GM12878 (cell line): ENCODE measurements around the gene NBEA. TPM values are rescaled to one million over a fixed set of nuclear protein-coding genes. Genes with fewer than 3 reads are reported as not detected.

Experiments used
- ATAC-seq: fragments of 200-7000 bp; cut with Tn5 transposase; 3 replicates; pipeline ENCODE4 v1.9.1; 2020; ENCODE audit warnings: mild to moderate bottlenecking, moderate library complexity
- BruUV-seq: library from RNA; stranded (reverse); fragments of 400-500 nt; replicated peaks from 2 replicates; lab custom pipeline; 2021; lab: Mats Ljungman, UMichigan
- CTCF ChIA-PET: fragments of 300-600 bp; sonication (Branson Sonifier 250); formaldehyde crosslinking; extraction: SDS; loops from one replicate; lab custom pipeline; 2021; ENCODE audit warnings: inconsistent platforms; lab: Yijun Ruan, JAX
- POLR2A ChIA-PET: fragments of 350-600 bp; formaldehyde crosslinking; extraction: SDS; loops from one replicate; lab custom pipeline; 2021; ENCODE audit warnings: inconsistent platforms; lab: Charles Lee
- RAD21 ChIA-PET: fragments of 300-600 bp; sonication (Branson Sonifier 250); formaldehyde crosslinking; loops from one replicate; lab custom pipeline; 2023; ENCODE audit warnings: antibody characterized with exemption; ENCODE audit not compliant: unreplicated experiment; lab: Charles Lee
- SMC1A ChIA-PET: fragments of 300-600 bp; sonication (Branson Sonifier 250); formaldehyde crosslinking; loops from one replicate; lab custom pipeline; 2023; ENCODE audit not compliant: unreplicated experiment, uncharacterized antibody; lab: Charles Lee
- DNase-seq: peaks from one replicate; pipeline ENCODE4 v3.0.0-alpha.2; 2011; ENCODE audit warnings: low read depth, low spot score
- FAIRE-seq: peaks from 3 replicates; lab custom pipeline; 2011; peaks lifted over from hg19 to GRCh38; lab: Jason Lieb, UNC
- H2AFZ ChIP-seq: 2 replicates; pipeline ENCODE4 v1.6.0; 2011; ENCODE audit warnings: low read depth, low read length, control low read depth; ENCODE audit not compliant: control insufficient read depth
- H3K27ac ChIP-seq: 2 replicates; pipeline ENCODE4 v1.5.1; 2011; ENCODE audit warnings: control low read depth; ENCODE audit not compliant: control insufficient read depth, insufficient read depth
- H3K27me3 ChIP-seq, 2 experiments: replicated peaks in 1 of 2; 2 replicates each; pipeline versions ENCODE4 v1.6.0 to v1.6.1; 2011; ENCODE audit warnings: low read length in 1 of 2; ENCODE audit not compliant: control insufficient read depth in 2 of 2, insufficient read depth in 2 of 2
- H3K36me3 ChIP-seq, 2 experiments: 2 replicates each; pipeline ENCODE4 v1.5.1; 2011; ENCODE audit warnings: low read length in 1 of 2; ENCODE audit not compliant: control insufficient read depth in 2 of 2, insufficient read depth in 2 of 2
- H3K4me1 ChIP-seq: 2 replicates; pipeline ENCODE4 v1.6.1; 2011; ENCODE audit warnings: mild to moderate bottlenecking, low read length, moderate library complexity, mixed read lengths; ENCODE audit not compliant: control insufficient read depth, insufficient read depth
- H3K4me2 ChIP-seq: 2 replicates; pipeline ENCODE4 v1.6.0; 2011; ENCODE audit warnings: control low read depth; ENCODE audit not compliant: control insufficient read depth, insufficient read depth
- H3K4me3 ChIP-seq: fragments of 200-600 bp; sonication (generic); 2 replicates; pipeline ENCODE4 v1.5.1; 2016
- H3K79me2 ChIP-seq: 2 replicates; pipeline ENCODE4 v1.6.0; 2011; ENCODE audit warnings: low read length; ENCODE audit not compliant: control insufficient read depth, insufficient read depth
- H3K9ac ChIP-seq: 2 replicates; pipeline ENCODE4 v1.8.0; 2011; ENCODE audit warnings: low read length, control low read depth, mixed read lengths; ENCODE audit not compliant: control insufficient read depth, insufficient read depth
- H3K9me3 ChIP-seq: replicated peaks from 3 replicates; pipeline ENCODE4 v1.5.1; 2011; ENCODE audit warnings: mild to moderate bottlenecking, low read length; ENCODE audit not compliant: control insufficient read depth, insufficient read depth
- H4K20me1 ChIP-seq: 2 replicates; pipeline ENCODE4 v1.6.0; 2011; ENCODE audit not compliant: control insufficient read depth, insufficient read depth
- CHD1 ChIP-seq: IDR thresholded peaks from 2 replicates; pipeline ENCODE4 v1.6.1; 2012; ENCODE audit warnings: low read depth, low read length, improper control_type of control experiment
- CREB1 ChIP-seq: IDR thresholded peaks from 2 replicates; pipeline ENCODE4 v1.6.1; 2012; ENCODE audit warnings: low read depth, mild to moderate bottlenecking, inconsistent platforms
- NR2C1 ChIP-seq: fragments of 450-650 bp; IDR thresholded peaks from 2 replicates; pipeline ENCODE4 v1.6.1; 2017; ENCODE audit warnings: antibody characterized with exemption, mild to moderate bottlenecking, moderate library complexity
- PAX8 ChIP-seq: fragments of 450-650 bp; IDR thresholded peaks from 2 replicates; pipeline ENCODE4 v1.6.1; 2017; ENCODE audit warnings: mild to moderate bottlenecking, moderate library complexity
- RAD21 ChIP-seq: IDR thresholded peaks from 2 replicates; pipeline ENCODE4 v1.6.1; 2011; ENCODE audit warnings: mild to moderate bottlenecking, low read depth, low read length, moderate library complexity; ENCODE audit not compliant: insufficient read depth
- RUNX3 ChIP-seq: IDR thresholded peaks from 2 replicates; pipeline ENCODE4 v1.6.1; 2012; ENCODE audit warnings: low read length, inconsistent platforms
- SMC3 ChIP-seq: IDR thresholded peaks from 2 replicates; pipeline ENCODE4 v1.6.1; 2011; ENCODE audit warnings: low read length, improper control_type of control experiment, borderline replicate concordance
- SUPT20H ChIP-seq: IDR thresholded peaks from 2 replicates; pipeline ENCODE4 v1.6.1; 2011; ENCODE audit warnings: low read depth, mild to moderate bottlenecking, low read length, moderate library complexity, borderline replicate concordance; ENCODE audit not compliant: control insufficient read depth
- ZNF24 ChIP-seq: fragments of 450-650 bp; IDR thresholded peaks from 2 replicates; pipeline ENCODE4 v1.6.1; 2017; ENCODE audit warnings: antibody characterized with exemption, mild to moderate bottlenecking
- in situ Hi-C: fragments of 300-500 bp; cut with MboI; formaldehyde crosslinking; loops from 9 replicates; pipeline ENCODE4 v1.14.3; 2018; ENCODE audit warnings: mixed read lengths
- intact Hi-C: fragments of 100-400 bp; cut with micrococcal nuclease; formaldehyde crosslinking; loops from one replicate; pipeline ENCODE4 v1.14.2; 2022; ENCODE audit not compliant: unreplicated experiment
- polyA plus RNA-seq, 11 experiments: library from polyadenylated mRNA; depleted of rRNA in 4 of 11; unstranded in 6 of 11; stranded (reverse) in 5 of 11; fragments of >200 nt; fragmentation: Nextera tagmentation in 4 of 11; fragmentation: Illumina TruSeq in 1 of 11; extraction: Ambion mirVana in 4 of 11; extraction: Trizol in 1 of 11; gene quantifications; 1 replicate in 1 of 11; 2 replicates in 10 of 11; pipeline versions ENCODE4 v1.2.1 to v1.2.3, GENCODE V29; 2011 to 2016; ENCODE audit warnings: inconsistent platforms in 2 of 11, missing spikeins in 2 of 11, low read depth in 1 of 11
- total RNA-seq, 4 experiments: library from RNA; depleted of rRNA in 3 of 4; stranded (reverse); fragments of >200 nt in 3 of 4; fragmentation: Illumina TruSeq in 1 of 4; extraction: Trizol in 1 of 4; gene quantifications; 2 replicates each; pipeline versions ENCODE4 v1.2.1 to v1.2.3, GENCODE V29; 2013 to 2021
- TF ChIP-seq, protein P1 (sequence below): fragments of 450-650 bp; IDR thresholded peaks from 2 replicates; pipeline ENCODE4 v1.6.1; 2017; ENCODE audit warnings: low read depth, mild to moderate bottlenecking, moderate library complexity
- TF ChIP-seq, protein P2 (sequence below): fragments of 450-650 bp; IDR thresholded peaks from 2 replicates; pipeline ENCODE4 v1.6.1; 2016; ENCODE audit warnings: mild to moderate bottlenecking, moderate library complexity, borderline replicate concordance
- TF ChIP-seq, protein P3 (sequence below), 3 experiments: IDR thresholded peaks in 2 of 3; conservative IDR thresholded peaks in 1 of 3; 2 replicates each; pipeline ENCODE4 v1.5.1; 2011; ENCODE audit warnings: low read depth in 3 of 3, low read length in 3 of 3, mild to moderate bottlenecking in 3 of 3, control low read depth in 2 of 3, moderate library complexity in 2 of 3, inconsistent platforms in 1 of 3, mixed read lengths in 1 of 3; ENCODE audit not compliant: control insufficient read depth in 2 of 3, insufficient read depth in 1 of 3; ENCODE audit errors: extremely low read depth in 1 of 3

The NBEA gene
- total and polyA plus RNA-seq, 10 of the 15 experiments (the other 5 are each of a cell fraction or from before 2014, with no cell fraction given), result 0.23 to 3.6 (median 0.55) TPM

DNA sequence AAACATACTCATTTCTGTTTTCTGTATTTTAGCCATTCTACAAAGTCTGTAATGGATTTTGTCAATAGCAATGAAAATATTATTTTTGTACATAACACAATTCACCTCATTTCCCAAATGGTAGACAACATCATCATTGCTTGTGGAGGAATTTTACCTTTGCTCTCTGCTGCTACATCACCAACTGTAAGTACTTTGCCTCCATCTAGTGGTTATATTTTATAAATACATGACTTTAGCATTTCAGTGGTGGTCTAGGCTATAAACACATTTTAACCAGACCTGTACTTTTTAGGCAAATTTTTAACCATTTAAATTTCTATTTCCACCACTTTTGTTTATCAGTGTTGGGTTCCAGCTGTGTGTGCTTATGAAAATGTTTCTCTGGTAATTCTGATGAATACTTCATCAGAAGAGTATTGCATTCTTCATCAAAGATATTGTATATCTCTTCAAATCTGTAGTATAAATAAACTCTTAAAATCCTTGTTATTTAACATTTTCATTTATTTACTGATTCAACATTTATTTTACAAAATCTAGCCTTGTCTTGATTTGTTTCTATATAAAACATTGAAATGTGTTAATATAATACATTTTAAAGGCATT lies 222.4 kb downstream of the NBEA start:
- no peak overlapping the region for H3K27ac ChIP-seq
- peaks cover 22% of the 10 kb centered on the region for H3K4me1 ChIP-seq
- ChIA-PET RAD21 (interaction anchor here (0.7 to 2.4 kb wide), 7 partner anchors 12 to 1621 kb away, joined by 3 to 9 read pairs (median 4); no protein-coding TSS in a partner anchor), SMC1A (interaction anchor here (1.0 to 1.9 kb wide), 11 partner anchors 16 to 1621 kb away, joined by 3 to 8 read pairs (median 3); no protein-coding TSS in a partner anchor), POLR2A (no interaction called here)
- H3K27me3 ChIP-seq, result no peaks in the 10 kb centered on the region
- intact Hi-C loops, result loop anchor here (2.0 to 10.0 kb wide), 4 partner anchors 222 to 1960 kb away; partner anchors contain the start of gene NBEA
- no peak overlapping the region for H2AFZ ChIP-seq
- in situ Hi-C loops, result loop anchor here (10.0 to 25.0 kb wide), 3 partner anchors 1352 to 1960 kb away; partner anchors contain the start of gene RFC3
- no peaks in the 10 kb centered on the region for H3K79me2 ChIP-seq
- no peak overlapping the region for H3K4me3 ChIP-seq
- FAIRE-seq, result peak; percentile 74
- TF ChIP-seq SUPT20H, result no peak
- TF ChIP-seq NR2C1, result no peak
- TF ChIP-seq CREB1, result 0 out of 2 replicates have a peak, but pooled peaks have one; percentile 12
- 0 out of 2 replicates have a peak, but pooled peaks have one; percentile 11 for TF ChIP-seq ZNF24
- TF ChIP-seq, protein P1, sequence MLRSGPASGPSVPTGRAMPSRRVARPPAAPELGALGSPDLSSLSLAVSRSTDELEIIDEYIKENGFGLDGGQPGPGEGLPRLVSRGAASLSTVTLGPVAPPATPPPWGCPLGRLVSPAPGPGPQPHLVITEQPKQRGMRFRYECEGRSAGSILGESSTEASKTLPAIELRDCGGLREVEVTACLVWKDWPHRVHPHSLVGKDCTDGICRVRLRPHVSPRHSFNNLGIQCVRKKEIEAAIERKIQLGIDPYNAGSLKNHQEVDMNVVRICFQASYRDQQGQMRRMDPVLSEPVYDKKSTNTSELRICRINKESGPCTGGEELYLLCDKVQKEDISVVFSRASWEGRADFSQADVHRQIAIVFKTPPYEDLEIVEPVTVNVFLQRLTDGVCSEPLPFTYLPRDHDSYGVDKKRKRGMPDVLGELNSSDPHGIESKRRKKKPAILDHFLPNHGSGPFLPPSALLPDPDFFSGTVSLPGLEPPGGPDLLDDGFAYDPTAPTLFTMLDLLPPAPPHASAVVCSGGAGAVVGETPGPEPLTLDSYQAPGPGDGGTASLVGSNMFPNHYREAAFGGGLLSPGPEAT, result 0 out of 2 replicates have a peak, but pooled peaks have one; percentile 21
- TF ChIP-seq, protein P2, sequence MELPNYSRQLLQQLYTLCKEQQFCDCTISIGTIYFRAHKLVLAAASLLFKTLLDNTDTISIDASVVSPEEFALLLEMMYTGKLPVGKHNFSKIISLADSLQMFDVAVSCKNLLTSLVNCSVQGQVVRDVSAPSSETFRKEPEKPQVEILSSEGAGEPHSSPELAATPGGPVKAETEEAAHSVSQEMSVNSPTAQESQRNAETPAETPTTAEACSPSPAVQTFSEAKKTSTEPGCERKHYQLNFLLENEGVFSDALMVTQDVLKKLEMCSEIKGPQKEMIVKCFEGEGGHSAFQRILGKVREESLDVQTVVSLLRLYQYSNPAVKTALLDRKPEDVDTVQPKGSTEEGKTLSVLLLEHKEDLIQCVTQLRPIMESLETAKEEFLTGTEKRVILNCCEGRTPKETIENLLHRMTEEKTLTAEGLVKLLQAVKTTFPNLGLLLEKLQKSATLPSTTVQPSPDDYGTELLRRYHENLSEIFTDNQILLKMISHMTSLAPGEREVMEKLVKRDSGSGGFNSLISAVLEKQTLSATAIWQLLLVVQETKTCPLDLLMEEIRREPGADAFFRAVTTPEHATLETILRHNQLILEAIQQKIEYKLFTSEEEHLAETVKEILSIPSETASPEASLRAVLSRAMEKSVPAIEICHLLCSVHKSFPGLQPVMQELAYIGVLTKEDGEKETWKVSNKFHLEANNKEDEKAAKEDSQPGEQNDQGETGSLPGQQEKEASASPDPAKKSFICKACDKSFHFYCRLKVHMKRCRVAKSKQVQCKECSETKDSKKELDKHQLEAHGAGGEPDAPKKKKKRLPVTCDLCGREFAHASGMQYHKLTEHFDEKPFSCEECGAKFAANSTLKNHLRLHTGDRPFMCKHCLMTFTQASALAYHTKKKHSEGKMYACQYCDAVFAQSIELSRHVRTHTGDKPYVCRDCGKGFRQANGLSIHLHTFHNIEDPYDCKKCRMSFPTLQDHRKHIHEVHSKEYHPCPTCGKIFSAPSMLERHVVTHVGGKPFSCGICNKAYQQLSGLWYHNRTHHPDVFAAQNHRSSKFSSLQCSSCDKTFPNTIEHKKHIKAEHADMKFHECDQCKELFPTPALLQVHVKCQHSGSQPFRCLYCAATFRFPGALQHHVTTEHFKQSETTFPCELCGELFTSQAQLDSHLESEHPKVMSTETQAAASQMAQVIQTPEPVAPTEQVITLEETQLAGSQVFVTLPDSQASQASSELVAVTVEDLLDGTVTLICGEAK, result no peak
- no peak for TF ChIP-seq PAX8
- TF ChIP-seq CHD1, result no peak
- TF ChIP-seq SMC3, result peak; percentile 64
- peak; percentile 87 for TF ChIP-seq RAD21
- TF ChIP-seq, protein P3, sequence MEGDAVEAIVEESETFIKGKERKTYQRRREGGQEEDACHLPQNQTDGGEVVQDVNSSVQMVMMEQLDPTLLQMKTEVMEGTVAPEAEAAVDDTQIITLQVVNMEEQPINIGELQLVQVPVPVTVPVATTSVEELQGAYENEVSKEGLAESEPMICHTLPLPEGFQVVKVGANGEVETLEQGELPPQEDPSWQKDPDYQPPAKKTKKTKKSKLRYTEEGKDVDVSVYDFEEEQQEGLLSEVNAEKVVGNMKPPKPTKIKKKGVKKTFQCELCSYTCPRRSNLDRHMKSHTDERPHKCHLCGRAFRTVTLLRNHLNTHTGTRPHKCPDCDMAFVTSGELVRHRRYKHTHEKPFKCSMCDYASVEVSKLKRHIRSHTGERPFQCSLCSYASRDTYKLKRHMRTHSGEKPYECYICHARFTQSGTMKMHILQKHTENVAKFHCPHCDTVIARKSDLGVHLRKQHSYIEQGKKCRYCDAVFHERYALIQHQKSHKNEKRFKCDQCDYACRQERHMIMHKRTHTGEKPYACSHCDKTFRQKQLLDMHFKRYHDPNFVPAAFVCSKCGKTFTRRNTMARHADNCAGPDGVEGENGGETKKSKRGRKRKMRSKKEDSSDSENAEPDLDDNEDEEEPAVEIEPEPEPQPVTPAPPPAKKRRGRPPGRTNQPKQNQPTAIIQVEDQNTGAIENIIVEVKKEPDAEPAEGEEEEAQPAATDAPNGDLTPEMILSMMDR (IDR thresholded peaks at IDR 0.05 in 2 of 3, conservative IDR thresholded peaks at IDR 0.05 in 1 of 3; ENCODE audit: control insufficient read depth in 2 of 3, extremely low read depth in 1 of 3, insufficient read depth in 1 of 3, low read depth in 3 of 3, low read length in 3 of 3), result peak; percentile 47 to 78 (median 51); a peak in 5 of 6 replicates
- TF ChIP-seq RUNX3, result peak; percentile 33; the same call in 1 of the 2 replicates
- TF ChIP-seq, all 136 proteins: peak for 7
- BruUV-seq, result no TSS peak
- Histone ChIP-seq H3K4me2 (no peak overlapping the region), H4K20me1 (no peaks in the 10 kb centered on the region), H3K9me3 (no peaks in the 10 kb centered on the region; the same call in 2 of the 3 replicates), H3K9ac (no peak overlapping the region), H3K36me3 (no peaks in the 10 kb centered on the region)
- DNase-seq, result peak; percentile 40
- CTCF ChIA-PET, result interaction anchor here (0.6 to 2.6 kb wide), 11 partner anchors 15 to 1937 kb away, joined by 3 to 27 read pairs (median 5); no protein-coding TSS in a partner anchor
- peak; percentile 88 for ATAC-seq
